Measurements from ENCODE around the gene ZBED2.
A peak's percentile ranks its signal among the peaks of the same experiment; 100 is the strongest.

The ZBED2 gene

GRCh38 chr3:111619833-111620232 is 24.7 kb upstream of the ZBED2 start:
- TF ChIP-seq CTCF (conservative IDR thresholded peaks at IDR 0.05; ENCODE audit: low read depth, low read length), result no peak
- peak; percentile 63 for DNase-seq (ENCODE audit: low read depth)
- H3K4me3 ChIP-seq (ENCODE audit: low read length), result no peak overlapping the region

- DNase-seq (ENCODE audit: low read depth), result no peak
Observed at GRCh38 chr3:111618945-111619344, 23.8 kb upstream of the ZBED2 start.

DNA sequence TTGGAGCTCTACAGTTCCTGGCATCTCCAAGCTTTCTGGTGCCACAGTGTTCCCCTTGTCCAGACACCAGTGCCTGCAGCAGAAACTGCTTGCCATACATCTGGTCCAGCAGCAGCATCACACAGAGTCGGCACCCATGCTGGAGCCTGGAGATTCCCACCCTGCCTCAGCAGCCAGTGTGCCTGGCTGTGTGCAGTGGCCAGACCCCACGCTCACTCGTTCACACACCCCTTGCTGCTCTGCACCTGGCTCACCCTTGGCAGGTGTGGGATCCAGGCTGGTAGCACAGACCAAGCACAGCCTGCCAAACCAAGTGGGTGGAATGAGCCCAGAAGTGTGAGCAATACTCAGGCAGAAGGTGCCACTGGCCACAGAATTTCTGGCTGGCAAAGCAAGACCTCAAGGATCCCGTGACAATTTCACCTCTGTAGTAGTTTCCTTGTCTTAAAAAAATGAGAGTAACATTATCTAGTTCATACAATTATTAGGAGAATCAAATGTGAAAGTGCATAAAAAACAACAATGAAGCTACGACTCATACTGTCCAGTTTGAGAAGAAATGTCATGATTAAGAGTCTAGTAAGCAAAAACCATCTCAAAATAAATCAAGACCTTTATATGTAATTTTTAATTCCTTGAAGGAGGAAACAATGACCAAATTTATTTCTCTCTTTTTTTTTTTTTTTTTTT is 22.9 kb upstream of the ZBED2 start:
- DNase-seq (ENCODE audit: low read depth), result no peak
- no peak overlapping the region for H3K4me3 ChIP-seq (ENCODE audit: low read length)
- TF ChIP-seq CTCF (conservative IDR thresholded peaks at IDR 0.05; ENCODE audit: low read depth, low read length), result no peak

More at GRCh38 chr3:111618945-111619344, 23.8 kb upstream of the ZBED2 start:
- H3K4me3 ChIP-seq (ENCODE audit: low read length), result no peak overlapping the region
- no peak for TF ChIP-seq CTCF (conservative IDR thresholded peaks at IDR 0.05; ENCODE audit: low read depth, low read length)

DNA sequence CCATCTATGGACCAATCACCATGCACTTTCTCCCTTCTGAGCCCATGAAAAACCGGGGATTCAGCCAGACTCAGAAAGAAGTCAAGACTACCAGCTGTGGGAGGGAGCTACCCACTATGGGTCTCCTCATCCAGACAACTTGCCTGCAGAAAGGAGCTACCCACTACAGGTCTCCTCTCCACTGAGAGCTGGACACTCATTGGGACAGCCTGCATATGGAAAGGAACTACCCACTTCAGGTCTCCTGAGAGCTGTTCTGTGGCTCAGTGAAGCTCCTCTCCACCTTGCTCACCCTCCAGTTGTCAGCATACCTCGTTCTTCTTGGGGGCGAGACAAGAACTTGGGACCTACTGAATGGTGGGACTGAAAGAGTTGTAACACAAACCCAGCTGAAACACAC is 22.3 kb upstream of the ZBED2 start:
- DNase-seq (ENCODE audit: low read depth), result no peak
- H3K4me3 ChIP-seq (ENCODE audit: low read length), result no peak overlapping the region
- no peak for TF ChIP-seq CTCF (conservative IDR thresholded peaks at IDR 0.05; ENCODE audit: low read depth, low read length)

- no peak overlapping the region for H3K4me3 ChIP-seq (ENCODE audit: low read length)
- TF ChIP-seq CTCF (conservative IDR thresholded peaks at IDR 0.05; ENCODE audit: low read depth, low read length), result no peak
- DNase-seq (ENCODE audit: low read depth), result no peak
Observed at GRCh38 chr3:111616417-111617105, 21.4 kb upstream of the ZBED2 start.

GRCh38 chr3:111615880-111616279 is 20.7 kb upstream of the ZBED2 start:
- no peak for DNase-seq (ENCODE audit: low read depth)
- TF ChIP-seq CTCF (conservative IDR thresholded peaks at IDR 0.05; ENCODE audit: low read depth, low read length), result no peak
- H3K4me3 ChIP-seq (ENCODE audit: low read length), result no peak overlapping the region

- no peak overlapping the region for H3K4me3 ChIP-seq (ENCODE audit: low read length)
- TF ChIP-seq CTCF (conservative IDR thresholded peaks at IDR 0.05; ENCODE audit: low read depth, low read length), result no peak
- DNase-seq (ENCODE audit: low read depth), result no peak
Observed at GRCh38 chr3:111613294-111613693, 18.1 kb upstream of the ZBED2 start.

All from retinal pigment epithelial cell (primary cell).